Thyroid gland (tissue), 4 donors: ENCODE measurements around the gene ELFN2.

Experiments
- CTCF ChIP-seq, 6 experiments: fragments of 200-600 bp in 3 of 6; fragments of 450-650 bp in 3 of 6; sonication (generic) in 3 of 6; IDR thresholded peaks; one replicate each; pipeline ENCODE4 v1.5.1; 2016 to 2019; ENCODE audit warnings: antibody characterized with exemption in 6 of 6, mild to moderate bottlenecking in 2 of 6, inconsistent platforms in 1 of 6, moderate library complexity in 1 of 6
- POLR2A ChIP-seq, 2 donors: fragments of 450-650 bp; IDR thresholded peaks; one replicate each; pipeline ENCODE4 v1.6.1; 2017; ENCODE audit warnings: antibody characterized with exemption in 2 of 2, mild to moderate bottlenecking in 2 of 2, moderate library complexity in 1 of 2

- no peak for TF ChIP-seq CTCF (IDR thresholded peaks at IDR 0.05)
- no peak for TF ChIP-seq POLR2A (IDR thresholded peaks at IDR 0.05)
These were observed 17.7 kb downstream of the ELFN2 start for GRCh38 chr22:37409459-37410050.
